EH (cell line): Measurements from ENCODE around the gene CACNA1G.

Experiments
- DNase-seq: peaks from one replicate; pipeline ENCODE4 v3.0.0-alpha.2; 2015; ENCODE audit warnings: low read depth

The CACNA1G gene

DNA sequence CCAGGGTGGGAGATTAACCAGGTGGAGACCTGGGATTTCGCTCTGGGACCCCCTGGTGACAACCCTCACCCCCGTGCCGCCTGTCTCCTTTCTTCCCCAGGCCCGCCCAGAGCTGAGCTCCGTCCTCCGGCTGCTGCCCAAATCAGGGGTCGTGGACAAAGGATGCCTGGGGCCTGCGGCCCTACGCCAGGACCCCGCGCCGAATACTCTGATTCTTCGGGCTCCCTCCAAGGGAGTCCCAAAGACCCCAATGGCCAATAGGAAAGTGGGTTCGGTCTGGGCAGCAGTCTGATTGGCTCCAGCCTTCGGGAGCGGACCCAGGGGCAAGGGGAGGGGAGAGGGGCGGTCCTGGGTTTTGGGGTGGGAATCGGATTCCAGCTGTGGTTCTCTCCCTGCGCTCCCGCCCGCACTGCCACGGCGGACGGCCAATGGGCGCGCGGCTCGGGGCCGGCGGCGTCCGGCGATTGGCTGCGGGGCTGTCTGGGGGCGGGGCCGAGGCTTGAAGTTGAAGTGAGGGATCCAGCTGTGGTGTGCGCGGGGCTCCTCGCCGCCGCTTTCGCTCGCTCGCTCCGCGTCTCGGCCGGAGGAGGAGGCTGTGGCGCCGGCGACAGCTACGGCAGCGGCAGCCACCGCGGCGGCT, at the start of gene CACNA1G:
Gene CACNA1G, plus strand, starts transcription at position 531 of the 640 bp plus-strand sequence. CDS start 745 bp downstream, outside the sequence.
- DNase-seq = peak; percentile 83

DNA sequence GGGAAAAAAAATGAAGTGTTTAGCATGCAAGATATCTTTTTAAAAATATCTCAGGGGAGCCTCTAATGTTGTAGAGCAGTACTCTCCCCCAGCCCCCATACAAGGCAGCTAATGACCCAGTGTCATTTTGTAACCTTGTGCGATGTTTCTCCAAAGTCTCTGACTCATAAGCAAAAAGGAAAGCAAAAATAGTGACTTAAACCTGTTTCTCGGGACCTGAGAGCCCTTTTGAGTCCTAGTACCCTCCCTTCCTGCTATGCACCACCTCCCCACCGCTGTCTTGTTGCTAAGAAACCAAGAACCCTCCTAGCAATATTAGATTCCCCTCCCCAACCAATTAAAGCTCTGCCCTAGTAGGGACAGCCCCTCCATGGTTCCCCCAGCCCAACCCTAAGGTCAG, 49.5 kb upstream of the CACNA1G start:
- peak; percentile 41 for DNase-seq

DNA sequence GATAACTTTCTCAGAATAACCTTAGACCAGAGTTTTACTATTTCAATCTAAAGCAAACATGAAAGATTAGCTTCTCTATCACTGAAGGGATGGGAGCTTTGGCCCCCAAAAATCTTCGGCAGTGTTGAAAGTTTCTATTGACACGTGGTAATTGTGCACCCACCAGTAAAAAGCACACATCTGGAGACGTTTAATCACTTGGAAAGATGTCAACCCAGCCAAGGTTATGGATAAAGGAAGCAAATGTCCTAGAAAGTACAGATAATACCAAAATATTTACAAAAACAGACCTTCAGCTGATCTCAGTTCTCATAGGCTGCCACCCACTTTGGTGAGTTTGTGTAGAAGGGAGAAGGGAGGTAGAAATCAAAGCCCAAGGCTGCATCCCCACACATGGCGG, 47.0 kb upstream of the CACNA1G start:
- no peak for DNase-seq

DNA sequence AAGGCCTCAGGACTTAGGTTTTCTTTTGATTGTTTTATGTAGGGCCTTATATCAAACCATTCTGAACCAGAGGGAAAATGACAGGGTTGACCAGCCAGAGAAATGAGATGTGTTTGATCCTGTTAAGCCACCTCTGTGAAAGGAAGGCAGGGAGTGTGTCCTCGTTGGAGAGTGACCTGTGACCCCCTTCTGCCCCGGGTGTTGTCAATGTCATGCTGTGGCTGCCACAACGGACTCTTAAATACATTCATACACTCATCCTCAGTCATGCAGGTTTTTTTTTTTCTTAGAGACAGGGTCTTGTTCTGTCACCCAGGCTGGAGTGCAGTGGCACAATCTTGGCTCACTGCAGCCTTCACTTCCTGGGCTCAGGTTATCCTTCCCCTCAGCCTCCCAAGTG, 46.1 kb upstream of the CACNA1G start:
- DNase-seq = no peak

DNA sequence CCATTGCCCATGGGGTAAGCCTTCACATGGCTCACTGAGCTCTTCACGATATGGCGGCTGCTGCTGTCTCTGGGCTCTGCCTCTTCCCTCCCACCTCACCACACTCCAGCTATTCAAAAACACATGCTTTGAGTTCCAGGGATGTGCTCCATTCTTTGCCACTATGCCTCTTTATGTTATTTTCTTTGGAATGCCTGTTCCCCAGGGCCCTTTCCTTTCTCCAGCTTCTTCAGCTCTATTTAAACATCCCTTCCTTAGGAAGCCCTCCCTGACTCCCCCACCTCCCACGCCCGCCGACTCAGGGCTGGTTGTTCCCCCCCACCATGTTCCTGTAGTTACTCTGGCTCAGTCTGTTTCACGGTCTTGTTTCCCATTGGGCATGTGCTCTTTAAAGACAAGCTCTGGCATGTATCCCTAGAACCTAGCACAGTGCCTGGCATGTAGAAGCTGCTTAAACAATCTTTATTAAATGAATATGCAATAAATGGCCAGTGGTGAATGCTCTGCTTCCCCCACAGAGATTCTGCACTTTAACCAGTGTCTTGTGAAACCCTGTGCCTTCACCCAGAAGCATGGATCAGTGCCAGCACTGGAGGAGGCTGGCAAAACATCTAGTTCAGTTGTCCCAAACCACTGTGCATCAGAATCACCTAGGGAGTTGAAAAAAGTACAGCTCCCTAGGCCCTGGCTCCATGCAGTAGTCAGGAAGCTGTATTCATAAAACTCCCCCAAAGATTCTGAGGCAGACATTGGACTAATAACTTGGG, 45.4 kb upstream of the CACNA1G start:
- DNase-seq = peak; percentile 70

DNA sequence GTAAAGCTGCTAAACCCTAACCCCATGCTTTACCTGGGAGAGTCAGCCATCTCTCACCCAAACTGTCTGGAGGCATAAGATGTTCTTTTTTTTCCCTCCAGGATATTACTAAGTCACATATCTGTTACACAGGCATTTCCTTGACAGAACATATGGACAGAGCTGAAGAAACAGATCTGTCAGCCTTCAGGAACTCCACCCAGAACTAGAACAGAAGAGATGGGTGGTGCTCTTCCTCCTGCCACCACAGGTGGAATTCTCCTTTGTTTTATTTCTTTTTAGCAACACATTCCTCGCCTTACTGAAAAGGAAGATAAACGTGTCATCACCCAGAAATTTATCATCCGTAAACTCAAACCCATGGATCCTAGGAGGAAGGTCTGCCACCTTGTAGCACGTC, 43.5 kb upstream of the CACNA1G start:
- no peak for DNase-seq

DNA sequence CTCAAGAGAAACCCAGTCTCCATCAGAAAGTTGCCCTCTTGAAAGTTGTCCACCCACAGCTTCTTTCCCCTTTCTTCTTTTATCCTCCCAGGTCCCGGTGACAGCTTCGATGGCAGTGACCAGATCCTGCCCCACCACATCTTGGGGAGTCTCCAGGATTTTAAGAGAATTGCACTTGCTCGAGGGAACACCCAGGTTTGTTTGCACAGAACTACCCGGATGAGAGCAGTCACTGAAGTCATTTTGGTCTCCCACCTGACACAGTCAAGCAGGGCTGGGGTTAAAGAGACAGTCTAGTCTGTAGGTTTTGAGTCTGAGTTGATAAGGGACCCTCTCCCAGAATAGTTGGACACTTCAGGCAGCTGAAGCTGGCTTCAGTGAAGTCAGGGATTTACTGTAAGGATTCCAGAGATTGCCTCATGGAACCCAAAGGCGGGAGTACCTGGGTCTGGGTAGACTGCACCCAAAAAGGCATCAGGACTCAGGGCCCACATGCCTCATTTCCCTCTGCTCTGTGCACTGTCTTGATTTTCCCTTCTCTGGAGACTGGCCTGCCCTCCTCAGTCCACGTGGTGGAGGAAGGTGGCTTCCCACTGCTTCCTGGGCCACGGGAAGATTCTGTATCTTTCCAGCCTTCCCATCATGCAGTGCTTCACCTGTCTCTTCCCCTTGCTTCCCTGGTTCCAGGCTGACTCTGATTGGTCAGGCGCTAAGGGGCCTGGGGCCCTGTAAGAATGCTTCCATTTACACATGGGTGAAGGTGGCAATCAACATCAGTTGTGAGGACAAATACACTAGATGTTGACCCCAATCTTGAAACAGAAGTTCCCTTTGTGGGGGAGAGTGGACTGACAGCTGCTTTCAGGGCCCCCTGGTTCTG, 42.8 kb upstream of the CACNA1G start:
- no peak for DNase-seq

DNA sequence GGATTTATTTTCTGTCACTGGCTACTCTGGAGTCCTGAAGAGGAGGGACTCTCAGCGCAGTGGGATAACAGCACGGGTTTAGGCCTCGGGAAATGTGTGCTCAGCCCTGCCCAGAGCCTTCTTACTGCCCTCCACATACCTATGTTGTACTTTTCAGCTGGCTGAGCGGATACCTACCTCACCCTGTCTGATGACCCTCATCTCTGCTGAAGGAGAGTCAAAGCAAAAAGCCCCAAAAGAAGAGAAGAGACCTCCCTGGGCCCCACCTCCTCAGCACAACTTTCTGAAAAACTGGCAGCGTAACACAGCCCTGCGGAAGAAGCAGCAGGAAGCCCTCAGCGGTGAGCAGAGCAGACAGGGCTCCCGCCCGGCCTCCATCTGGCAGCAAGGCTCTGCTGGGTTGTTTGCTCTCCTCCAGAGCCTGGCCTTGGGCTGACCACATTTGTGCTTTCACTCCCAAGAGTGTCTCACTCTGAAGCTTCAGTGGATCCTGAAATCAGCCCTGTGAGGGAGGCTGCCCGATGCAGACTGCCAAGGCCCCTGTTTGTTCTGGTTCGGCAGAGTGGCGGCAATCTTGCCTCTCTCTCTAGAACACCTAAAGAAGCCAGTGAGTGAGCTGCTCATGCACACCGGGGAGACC, 42.0 kb upstream of the CACNA1G start:
- DNase-seq = no peak

DNA sequence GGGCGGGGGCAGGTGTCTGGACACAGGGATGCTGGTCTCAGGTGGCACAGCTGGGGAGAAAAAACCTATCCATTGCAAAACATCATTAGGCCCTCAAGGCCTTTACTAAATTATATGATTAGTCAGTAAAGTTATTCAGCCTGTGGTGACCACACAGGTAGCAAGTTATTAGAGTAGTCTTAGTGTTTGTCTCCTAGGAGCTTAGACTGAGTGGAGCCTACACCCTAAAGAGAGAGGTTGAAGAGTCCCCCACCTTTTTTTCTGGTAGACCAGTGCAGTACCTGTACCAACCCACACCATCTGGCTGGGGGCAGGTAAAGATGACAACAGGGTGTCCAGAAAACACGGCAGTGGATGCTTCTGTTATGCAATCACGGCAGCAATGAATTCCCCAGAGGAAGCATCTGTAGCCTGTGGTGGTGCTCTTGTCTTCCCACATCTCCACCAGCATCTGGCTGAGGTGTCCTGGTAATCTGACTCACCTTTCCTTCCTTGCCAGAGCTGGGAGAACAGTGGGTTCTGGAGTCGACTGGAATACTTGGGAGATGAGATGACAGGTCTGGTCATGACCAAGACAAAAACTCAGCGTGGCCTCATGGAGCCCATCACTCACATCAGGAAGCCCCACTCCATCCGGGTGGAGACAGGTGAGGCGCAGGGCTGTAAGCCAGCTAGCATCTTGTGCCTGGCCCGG, 41.2 kb upstream of the CACNA1G start:
- DNase-seq = no peak

DNA sequence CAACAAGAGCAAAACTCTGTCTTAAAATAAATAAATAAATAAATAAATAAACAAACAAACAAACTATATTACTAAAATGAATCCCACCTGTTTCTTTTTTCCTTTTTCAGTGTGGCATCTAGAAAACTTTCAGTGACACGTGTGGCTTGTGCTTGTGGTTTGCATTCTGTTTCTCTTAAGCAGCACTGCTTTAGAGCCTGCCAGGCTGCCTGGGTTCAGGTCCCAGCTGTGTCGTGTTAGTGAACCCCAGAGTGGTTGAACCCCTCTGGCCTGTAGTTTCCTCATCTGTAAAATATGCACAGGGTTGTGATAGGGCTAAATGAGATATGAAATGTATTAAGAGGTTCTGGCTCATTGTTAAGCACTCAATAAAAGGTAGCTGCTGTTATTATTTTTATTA, 40.0 kb upstream of the CACNA1G start:
- DNase-seq = no peak

DNA sequence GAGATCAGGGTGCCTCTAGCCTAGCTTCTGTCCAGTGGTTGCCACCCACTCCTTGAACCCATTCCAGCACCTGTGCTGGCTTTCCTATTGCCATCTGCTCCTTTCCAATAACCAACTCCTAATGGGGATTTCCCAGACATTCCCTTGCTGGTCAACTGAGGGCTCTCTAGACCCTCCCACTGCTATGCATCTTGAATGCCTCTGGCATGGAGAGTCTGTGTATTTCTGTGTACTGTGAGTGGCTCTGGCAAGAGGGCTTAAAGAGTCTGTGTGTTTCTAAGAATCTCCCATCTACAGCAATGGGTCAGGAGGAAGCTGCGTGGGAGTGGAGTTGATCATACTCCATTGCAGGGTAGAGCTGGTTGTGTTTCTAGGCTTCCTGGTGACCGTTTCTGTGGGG, 39.0 kb upstream of the CACNA1G start:
- DNase-seq = no peak

DNA sequence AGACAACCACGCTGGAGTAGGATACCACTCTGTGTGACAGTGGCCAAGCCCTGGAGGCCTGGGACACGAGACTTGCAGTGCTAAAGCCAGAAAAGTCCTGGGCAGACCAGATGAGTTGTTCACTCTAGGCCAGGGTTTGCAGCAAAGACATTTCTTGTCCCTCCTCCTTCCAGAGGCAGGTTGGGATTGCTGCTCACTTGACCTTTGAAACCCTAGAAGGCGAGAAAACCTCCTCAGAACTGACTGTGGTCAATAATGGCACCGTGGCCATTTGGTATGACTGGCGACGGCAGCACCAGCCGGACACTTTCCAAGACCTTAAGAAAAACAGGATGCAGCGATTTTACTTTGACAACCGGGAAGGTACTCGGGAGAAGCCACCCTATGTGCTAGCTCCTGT, 37.7 kb upstream of the CACNA1G start:
- no peak for DNase-seq

DNA sequence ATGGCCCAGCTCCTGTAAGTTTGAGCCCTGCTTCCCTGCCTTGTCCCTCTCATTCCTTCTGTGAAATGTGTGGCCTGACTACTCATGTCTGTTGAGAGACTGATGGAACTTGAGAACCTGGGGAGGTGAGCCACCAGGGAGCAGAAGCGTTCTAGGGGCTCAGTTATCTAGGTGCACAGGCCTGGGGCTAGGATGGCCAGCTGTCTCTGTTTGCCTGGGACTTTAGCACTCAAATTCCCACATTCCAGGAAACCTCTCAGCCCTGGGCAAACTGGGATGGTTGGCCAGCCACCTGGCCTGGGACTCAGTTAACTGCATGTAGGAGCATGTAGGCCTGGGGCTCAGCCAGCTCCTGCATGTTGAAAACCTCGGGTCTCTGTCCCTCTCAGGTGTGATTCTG, 37.3 kb upstream of the CACNA1G start:
- DNase-seq = no peak

DNA sequence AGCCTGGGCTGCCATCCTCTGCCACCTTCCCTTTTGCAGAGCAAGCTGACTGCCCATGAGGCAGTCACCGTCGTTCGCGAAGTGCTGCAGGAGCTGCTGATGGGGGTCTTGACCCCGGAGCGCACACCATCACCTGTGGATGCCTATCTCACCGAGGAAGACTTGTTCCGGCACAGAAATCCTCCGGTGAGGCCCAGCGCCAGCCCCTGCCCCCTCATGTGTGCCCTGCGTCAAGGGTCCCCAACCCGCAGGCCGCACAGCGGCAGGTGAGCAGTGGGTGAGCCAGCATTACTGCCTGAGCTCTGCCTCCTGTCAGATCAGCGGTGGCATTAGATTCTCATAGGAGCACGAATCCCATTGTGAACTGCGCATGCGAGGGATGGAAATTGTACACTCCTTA, 35.7 kb upstream of the CACNA1G start:
- no peak for DNase-seq

DNA sequence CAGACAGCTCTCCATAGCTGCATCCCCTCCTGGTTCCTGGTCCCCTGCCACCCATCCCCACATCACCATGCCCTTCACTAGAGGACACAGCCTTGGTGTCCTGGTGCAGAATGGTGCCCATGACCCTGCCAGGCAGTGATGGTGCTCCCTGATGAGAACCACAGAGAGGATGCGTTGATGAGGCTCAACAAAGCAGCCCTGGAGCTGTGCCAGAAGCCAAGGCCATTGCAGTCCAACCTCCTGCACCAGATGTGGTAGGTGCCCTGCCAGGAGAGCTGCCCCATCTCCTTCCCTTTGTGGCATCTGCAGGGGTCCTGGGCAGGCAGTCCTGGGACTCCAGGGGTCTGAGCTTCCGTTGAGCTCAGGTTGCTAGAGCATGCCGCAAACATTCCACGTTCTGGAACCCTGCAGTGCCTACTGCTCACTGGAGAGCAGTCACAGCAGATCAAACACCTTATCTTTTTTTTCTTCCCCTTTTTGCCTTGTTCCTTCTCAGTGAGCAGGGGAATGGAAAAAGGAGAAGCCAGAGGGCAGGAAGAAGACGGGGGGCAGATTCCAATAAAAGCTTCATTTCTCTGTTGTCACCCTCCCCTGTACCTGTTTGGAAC, 33.3 kb upstream of the CACNA1G start:
- no peak for DNase-seq

DNA sequence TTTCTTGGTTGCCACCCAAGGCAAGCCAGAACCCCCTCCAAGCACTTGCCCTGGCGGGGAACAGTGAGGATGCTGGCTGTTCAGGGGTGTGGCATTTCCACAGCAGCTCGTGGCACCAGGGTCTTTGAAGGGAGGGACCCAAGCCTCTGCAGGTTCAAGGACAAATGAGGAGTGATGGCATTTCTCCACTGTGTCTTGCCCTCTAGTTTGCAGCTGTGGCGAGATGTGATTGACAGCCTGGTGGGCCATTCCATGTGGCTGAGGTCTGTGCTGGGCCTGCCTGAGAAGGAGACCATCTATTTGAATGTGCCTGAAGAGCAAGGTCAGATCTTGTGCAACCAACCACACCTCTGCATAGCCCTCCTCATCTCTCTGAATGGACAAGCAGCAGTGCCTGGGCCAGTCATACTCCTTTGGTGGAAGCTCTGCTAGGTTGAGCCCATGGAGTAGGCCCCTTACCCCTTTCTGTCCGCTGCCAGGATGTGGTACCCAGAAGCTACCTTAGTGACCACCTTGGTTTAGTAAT, 32.5 kb upstream of the CACNA1G start:
- no peak for DNase-seq

DNA sequence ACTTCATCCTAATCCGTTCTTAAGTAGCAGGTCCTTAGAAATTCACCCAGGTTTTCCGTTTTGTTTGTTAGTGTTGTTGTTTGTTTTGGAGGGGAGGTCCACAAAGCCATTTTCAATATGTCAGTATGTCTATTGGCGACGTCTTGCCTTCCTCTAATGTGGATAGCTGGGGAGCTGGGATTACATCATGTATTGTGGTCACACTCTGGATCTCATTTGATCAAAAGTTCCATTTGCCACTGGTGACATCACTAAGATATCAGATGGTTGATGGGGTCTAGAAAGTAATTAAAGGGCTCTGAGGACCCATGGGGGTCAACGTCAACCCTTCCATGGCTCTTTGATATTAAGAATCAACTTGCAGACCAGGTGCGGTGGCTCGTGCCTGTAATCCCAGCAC, 30.7 kb upstream of the CACNA1G start:
- no peak for DNase-seq

DNA sequence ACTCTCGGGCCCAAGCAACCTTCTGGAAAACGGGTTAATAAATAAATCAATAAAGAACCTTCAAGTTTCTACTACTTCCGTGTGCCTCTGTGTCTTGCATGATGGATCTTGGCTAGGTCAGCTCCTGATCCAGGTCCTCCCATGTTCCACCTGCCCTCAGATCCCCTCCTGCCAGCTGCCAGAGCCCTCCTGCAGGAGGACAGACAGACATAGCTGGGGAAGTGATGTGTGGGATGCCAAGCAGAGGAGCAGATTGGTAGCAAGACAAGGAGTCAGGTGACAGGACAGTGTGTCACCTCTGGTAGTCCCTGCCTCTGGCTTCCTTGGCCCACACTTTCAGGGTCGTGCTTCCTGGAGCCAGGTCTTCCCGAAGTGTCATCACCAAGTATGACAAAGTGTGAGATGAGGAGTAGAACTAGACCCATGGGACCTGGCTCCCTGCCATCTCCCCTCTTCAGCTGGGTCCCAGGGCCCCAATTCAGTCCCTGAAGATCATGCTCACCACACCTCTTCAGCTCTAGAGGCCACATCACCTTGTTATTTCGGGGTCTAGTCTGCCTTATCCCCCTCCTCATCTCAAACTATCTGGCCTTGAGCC, 29.0 kb upstream of the CACNA1G start:
- no peak for DNase-seq

DNA sequence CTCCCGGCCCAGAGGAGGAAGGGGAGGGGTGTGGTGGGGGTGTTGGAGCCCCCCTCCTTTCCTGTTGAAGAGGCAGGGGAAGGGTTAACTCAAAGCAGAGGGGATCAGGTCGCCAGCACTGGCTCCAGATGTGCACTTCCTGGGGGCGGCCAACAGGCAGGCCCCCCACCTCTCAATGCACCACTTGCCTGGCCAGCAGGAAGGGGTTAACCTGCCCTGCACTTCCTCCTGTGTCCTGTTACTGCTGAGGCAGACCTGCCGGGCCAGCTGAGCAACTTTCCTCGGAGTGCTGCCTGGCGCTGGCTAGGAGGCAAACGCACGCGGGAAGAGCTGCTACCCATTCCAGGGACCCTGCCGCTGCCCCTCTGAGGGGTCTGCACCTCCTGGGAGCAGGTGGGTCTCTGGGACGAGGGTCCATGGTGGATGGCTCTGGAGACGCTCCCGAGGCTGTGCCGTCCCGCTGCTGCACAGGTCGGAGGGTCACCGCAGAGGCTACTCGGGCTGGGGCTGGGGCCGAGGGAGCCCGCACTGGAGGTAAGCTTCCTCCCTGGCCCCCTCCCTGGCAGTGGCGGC, 28.0 kb upstream of the CACNA1G start, which contains the start of gene EPN3:
Gene EPN3, plus strand, starts transcription at position 284 of the 573 bp plus-strand sequence. CDS start 3,822 bp downstream, outside the sequence.
- no peak for DNase-seq

DNA sequence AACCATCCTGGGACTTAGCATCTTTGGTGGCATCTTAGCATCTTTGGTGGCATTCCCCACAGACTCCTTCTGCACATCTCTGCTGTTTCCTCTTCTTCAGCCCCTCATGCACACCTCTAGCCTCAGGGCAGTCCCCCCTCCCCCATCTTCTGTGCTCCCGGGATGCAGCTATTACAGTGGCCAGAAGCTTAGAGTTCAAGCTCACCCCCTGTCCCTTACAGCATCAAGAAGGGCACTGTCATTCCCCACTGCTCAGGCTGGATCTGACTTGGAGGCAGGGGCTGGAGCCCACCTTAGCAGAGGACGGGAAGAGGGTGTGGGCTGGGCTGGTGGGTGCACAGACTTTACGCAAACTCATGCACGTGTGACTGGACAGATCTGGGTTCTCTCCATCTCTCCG, 27.3 kb upstream of the CACNA1G start:
- no peak for DNase-seq
